ENCODE data around the gene GRIK3. TPM values are rescaled to one million over a fixed set of nuclear protein-coding genes. Genes with fewer than 3 reads are reported as not detected.

The GRIK3 gene
- total and polyA plus RNA-seq, 2 experiments from 2014 or later = 0.31 to 2.9 TPM

- no peak overlapping the region for H3K4me2 ChIP-seq
- Mint-ChIP-seq H3K4me3 (no peak overlapping the region), H3K27me3 (ENCODE audit: insufficient read depth, low read depth, poor library complexity) (peaks cover 13% of the 10 kb centered on the region), H3K27ac (no peak overlapping the region), H3K9me3 (no peaks in the 10 kb centered on the region; the same call in 2 of the 3 replicates), H3K36me3 (ENCODE audit: low read depth) (no peaks in the 10 kb centered on the region), H3K4me1 (peaks cover 32% of the 10 kb centered on the region)
- peaks cover 8% of the 10 kb centered on the region; the same call in 1 of the 2 replicates for H3K4me1 ChIP-seq (ENCODE audit: insufficient read depth)
- H3K27me3 ChIP-seq (ENCODE audit: insufficient read depth) = no peaks in the 10 kb centered on the region
- ATAC-seq (no peak), DNase-seq (ENCODE audit: low spot score) (no peak)
- no peak overlapping the region for H2AFZ ChIP-seq
- H4K20me1 ChIP-seq (replicated peaks; ENCODE audit: insufficient read depth) = no peaks in the 10 kb centered on the region
- TF ChIP-seq STAT1 (IDR thresholded peaks at IDR 0.05; ENCODE audit: unreplicated experiment) (no peak), NANOG (IDR thresholded peaks at IDR 0.05; ENCODE audit: borderline replicate concordance) (no peak), POLR2AphosphoS5 (IDR thresholded peaks at IDR 0.05; ENCODE audit: low read depth) (no peak), ZNF114 (CRISPR knock-in tag; IDR thresholded peaks at IDR 0.05) (no peak), ZNF331 (CRISPR knock-in tag; IDR thresholded peaks at IDR 0.05; ENCODE audit: low read depth) (no peak), ETS1 (IDR thresholded peaks at IDR 0.05) (no peak), JUNB (IDR thresholded peaks at IDR 0.05; ENCODE audit: unreplicated experiment) (no peak), ZNF462 (CRISPR knock-in tag; IDR thresholded peaks at IDR 0.05) (no peak), CREB1 (CRISPR knock-in tag; IDR thresholded peaks at IDR 0.05; ENCODE audit: low read depth) (no peak), EZH2phosphoT487 (IDR thresholded peaks at IDR 0.05; ENCODE audit: unreplicated experiment) (no peak), EZH2 (IDR thresholded peaks at IDR 0.05; ENCODE audit: low read depth, unreplicated experiment) (no peak)
- TF ChIP-seq, protein P1, sequence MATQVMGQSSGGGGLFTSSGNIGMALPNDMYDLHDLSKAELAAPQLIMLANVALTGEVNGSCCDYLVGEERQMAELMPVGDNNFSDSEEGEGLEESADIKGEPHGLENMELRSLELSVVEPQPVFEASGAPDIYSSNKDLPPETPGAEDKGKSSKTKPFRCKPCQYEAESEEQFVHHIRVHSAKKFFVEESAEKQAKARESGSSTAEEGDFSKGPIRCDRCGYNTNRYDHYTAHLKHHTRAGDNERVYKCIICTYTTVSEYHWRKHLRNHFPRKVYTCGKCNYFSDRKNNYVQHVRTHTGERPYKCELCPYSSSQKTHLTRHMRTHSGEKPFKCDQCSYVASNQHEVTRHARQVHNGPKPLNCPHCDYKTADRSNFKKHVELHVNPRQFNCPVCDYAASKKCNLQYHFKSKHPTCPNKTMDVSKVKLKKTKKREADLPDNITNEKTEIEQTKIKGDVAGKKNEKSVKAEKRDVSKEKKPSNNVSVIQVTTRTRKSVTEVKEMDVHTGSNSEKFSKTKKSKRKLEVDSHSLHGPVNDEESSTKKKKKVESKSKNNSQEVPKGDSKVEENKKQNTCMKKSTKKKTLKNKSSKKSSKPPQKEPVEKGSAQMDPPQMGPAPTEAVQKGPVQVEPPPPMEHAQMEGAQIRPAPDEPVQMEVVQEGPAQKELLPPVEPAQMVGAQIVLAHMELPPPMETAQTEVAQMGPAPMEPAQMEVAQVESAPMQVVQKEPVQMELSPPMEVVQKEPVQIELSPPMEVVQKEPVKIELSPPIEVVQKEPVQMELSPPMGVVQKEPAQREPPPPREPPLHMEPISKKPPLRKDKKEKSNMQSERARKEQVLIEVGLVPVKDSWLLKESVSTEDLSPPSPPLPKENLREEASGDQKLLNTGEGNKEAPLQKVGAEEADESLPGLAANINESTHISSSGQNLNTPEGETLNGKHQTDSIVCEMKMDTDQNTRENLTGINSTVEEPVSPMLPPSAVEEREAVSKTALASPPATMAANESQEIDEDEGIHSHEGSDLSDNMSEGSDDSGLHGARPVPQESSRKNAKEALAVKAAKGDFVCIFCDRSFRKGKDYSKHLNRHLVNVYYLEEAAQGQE (IDR thresholded peaks at IDR 0.05; ENCODE audit: unreplicated experiment) = no peak
- TF ChIP-seq, protein P2, sequence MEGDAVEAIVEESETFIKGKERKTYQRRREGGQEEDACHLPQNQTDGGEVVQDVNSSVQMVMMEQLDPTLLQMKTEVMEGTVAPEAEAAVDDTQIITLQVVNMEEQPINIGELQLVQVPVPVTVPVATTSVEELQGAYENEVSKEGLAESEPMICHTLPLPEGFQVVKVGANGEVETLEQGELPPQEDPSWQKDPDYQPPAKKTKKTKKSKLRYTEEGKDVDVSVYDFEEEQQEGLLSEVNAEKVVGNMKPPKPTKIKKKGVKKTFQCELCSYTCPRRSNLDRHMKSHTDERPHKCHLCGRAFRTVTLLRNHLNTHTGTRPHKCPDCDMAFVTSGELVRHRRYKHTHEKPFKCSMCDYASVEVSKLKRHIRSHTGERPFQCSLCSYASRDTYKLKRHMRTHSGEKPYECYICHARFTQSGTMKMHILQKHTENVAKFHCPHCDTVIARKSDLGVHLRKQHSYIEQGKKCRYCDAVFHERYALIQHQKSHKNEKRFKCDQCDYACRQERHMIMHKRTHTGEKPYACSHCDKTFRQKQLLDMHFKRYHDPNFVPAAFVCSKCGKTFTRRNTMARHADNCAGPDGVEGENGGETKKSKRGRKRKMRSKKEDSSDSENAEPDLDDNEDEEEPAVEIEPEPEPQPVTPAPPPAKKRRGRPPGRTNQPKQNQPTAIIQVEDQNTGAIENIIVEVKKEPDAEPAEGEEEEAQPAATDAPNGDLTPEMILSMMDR (conservative IDR thresholded peaks at IDR 0.05; ENCODE audit: low read depth in 2 of 2) = no peak
- no peaks in the 10 kb centered on the region for H3K79me2 ChIP-seq (replicated peaks; ENCODE audit: insufficient read depth)
- no peaks in the 10 kb centered on the region for H3F3A ChIP-seq (replicated peaks; ENCODE audit: low read depth)
- H3K4me3 ChIP-seq = no peak overlapping the region
- H3K9me2 ChIP-seq (ENCODE audit: insufficient read depth) = no peaks in the 10 kb centered on the region
- H3K27ac ChIP-seq (ENCODE audit: low read depth) = no peak overlapping the region
- no peaks in the 10 kb centered on the region for H3K36me3 ChIP-seq (ENCODE audit: insufficient read depth)
Measured at GRCh38 chr1:37051346-37051745, 17.0 kb upstream of the GRIK3 start.
